ENCODE data around the gene IRX4. TPM values are rescaled to one million over a fixed set of nuclear protein-coding genes. Genes with fewer than 3 reads are reported as not detected.

Gene IRX4
- total RNA-seq, 1 experiment from 2014 or later = 16.5 TPM

DNA sequence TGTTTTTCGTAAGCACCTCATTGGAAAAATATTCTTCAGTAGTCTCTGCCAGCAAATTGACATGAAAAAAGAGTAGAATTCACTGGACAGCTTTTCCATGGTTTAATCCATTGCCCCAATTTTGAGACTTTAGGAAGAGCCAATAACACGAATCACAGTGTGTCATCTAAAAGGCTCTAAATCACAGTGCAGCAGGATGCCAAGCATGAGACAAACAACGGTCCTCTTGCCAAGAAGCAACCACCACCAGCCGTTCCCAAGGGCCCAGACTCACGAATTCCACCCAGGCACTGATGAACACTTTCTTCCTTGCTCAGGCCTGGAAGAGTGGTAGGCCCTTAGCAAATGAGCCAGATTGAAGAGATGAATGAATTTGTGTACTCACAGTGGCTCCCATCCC is 18.3 kb upstream of the IRX4 start:
- intact Hi-C loops (cut with micrococcal nuclease) = no loop called here
- BruUV-seq (replicated peaks) = no TSS peak
- Histone ChIP-seq H4K20me1 (ENCODE audit: insufficient read depth) (no peaks in the 10 kb centered on the region), H3K27me3 (ENCODE audit: insufficient read depth, low read length) (no peaks in the 10 kb centered on the region), H3K4me1 (ENCODE audit: control insufficient read depth in 1 of 2, insufficient read depth in 2 of 2, low read length in 2 of 2) (no peaks in the 10 kb centered on the region), H3K9me2 (ENCODE audit: insufficient read depth) (no peaks in the 10 kb centered on the region), H2AFZ (ENCODE audit: low read depth, low read length, poor library complexity, severe bottlenecking) (no peak overlapping the region), H3K27ac (ENCODE audit: low read depth, low read length) (no peak overlapping the region), H3K9me3 (ENCODE audit: control insufficient read depth in 1 of 2, insufficient read depth in 1 of 2, low read depth in 1 of 2, low read length in 2 of 2) (no peaks in the 10 kb centered on the region), H3K4me3 (replicated peaks in 1 of 2; ENCODE audit: low read depth in 1 of 2, low read length in 2 of 2) (no peak overlapping the region), H3K79me2 (ENCODE audit: insufficient read depth, low read length) (no peaks in the 10 kb centered on the region), H3K9ac (ENCODE audit: low read length) (no peak overlapping the region), H3K4me2 (ENCODE audit: low read length) (no peak overlapping the region), H3K36me3 (ENCODE audit: control insufficient read depth in 1 of 2, insufficient read depth in 2 of 2, low read length in 2 of 2) (no peaks in the 10 kb centered on the region)
- POLR2A ChIA-PET = no interaction called here
- TF ChIP-seq RAD21 (IDR thresholded peaks at IDR 0.05; ENCODE audit: low read depth) (no peak), SP1 (IDR thresholded peaks at IDR 0.05; ENCODE audit: low read depth) (no peak), ZFX (IDR thresholded peaks at IDR 0.05) (no peak), TCF7L2 (IDR thresholded peaks at IDR 0.05; ENCODE audit: borderline replicate concordance, extremely low read depth, insufficient read depth, insufficient read length) (no peak), JUND (IDR thresholded peaks at IDR 0.05) (no peak), SRF (IDR thresholded peaks at IDR 0.05; ENCODE audit: low read depth) (no peak)
- TF ChIP-seq, protein P1, sequence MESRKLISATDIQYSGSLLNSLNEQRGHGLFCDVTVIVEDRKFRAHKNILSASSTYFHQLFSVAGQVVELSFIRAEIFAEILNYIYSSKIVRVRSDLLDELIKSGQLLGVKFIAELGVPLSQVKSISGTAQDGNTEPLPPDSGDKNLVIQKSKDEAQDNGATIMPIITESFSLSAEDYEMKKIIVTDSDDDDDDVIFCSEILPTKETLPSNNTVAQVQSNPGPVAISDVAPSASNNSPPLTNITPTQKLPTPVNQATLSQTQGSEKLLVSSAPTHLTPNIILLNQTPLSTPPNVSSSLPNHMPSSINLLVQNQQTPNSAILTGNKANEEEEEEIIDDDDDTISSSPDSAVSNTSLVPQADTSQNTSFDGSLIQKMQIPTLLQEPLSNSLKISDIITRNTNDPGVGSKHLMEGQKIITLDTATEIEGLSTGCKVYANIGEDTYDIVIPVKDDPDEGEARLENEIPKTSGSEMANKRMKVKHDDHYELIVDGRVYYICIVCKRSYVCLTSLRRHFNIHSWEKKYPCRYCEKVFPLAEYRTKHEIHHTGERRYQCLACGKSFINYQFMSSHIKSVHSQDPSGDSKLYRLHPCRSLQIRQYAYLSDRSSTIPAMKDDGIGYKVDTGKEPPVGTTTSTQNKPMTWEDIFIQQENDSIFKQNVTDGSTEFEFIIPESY (IDR thresholded peaks at IDR 0.05; ENCODE audit: extremely low read depth, insufficient replicate concordance, low read length) = no peak
- TF ChIP-seq, protein P2, sequence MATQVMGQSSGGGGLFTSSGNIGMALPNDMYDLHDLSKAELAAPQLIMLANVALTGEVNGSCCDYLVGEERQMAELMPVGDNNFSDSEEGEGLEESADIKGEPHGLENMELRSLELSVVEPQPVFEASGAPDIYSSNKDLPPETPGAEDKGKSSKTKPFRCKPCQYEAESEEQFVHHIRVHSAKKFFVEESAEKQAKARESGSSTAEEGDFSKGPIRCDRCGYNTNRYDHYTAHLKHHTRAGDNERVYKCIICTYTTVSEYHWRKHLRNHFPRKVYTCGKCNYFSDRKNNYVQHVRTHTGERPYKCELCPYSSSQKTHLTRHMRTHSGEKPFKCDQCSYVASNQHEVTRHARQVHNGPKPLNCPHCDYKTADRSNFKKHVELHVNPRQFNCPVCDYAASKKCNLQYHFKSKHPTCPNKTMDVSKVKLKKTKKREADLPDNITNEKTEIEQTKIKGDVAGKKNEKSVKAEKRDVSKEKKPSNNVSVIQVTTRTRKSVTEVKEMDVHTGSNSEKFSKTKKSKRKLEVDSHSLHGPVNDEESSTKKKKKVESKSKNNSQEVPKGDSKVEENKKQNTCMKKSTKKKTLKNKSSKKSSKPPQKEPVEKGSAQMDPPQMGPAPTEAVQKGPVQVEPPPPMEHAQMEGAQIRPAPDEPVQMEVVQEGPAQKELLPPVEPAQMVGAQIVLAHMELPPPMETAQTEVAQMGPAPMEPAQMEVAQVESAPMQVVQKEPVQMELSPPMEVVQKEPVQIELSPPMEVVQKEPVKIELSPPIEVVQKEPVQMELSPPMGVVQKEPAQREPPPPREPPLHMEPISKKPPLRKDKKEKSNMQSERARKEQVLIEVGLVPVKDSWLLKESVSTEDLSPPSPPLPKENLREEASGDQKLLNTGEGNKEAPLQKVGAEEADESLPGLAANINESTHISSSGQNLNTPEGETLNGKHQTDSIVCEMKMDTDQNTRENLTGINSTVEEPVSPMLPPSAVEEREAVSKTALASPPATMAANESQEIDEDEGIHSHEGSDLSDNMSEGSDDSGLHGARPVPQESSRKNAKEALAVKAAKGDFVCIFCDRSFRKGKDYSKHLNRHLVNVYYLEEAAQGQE (IDR thresholded peaks at IDR 0.05; ENCODE audit: low read depth) = no peak
- ATAC-seq (no peak), DNase-seq (ENCODE audit: low read depth, low spot score) (no peak)
- RAD21 ChIA-PET (ENCODE audit: low non-redundant PET in 1 of 2, low total read pairs in 2 of 2, uncharacterized antibody in 2 of 2, unreplicated experiment in 2 of 2) = no interaction called here
- CTCF ChIA-PET = no interaction called here

Data from HCT116 (cell line).